H1 (cell line): ENCODE results near the gene FAM76A. TPM values are rescaled to one million over a fixed set of nuclear protein-coding genes. Genes with fewer than 3 reads are reported as not detected.

Experiments
- CTCF ChIA-PET: fragments of 300-600 bp; sonication (Branson Sonifier 250); formaldehyde crosslinking; loops from one replicate; lab custom pipeline; 2021; ENCODE audit not compliant: partially characterized antibody; lab: Charles Lee
- POLR2A ChIA-PET: fragments of 300-600 bp; sonication (Branson Sonifier 250); formaldehyde crosslinking; loops from one replicate; lab custom pipeline; 2021; ENCODE audit warnings: inconsistent platforms; ENCODE audit not compliant: partially characterized antibody; lab: Charles Lee
- DNase-seq, 2 experiments: peaks; one replicate each; pipeline versions ENCODE4 v3.0.0 to v3.0.0-alpha.2; 2010 to 2022; ENCODE audit warnings: low spot score in 2 of 2, low read depth in 1 of 2, mixed read lengths in 1 of 2
- FAIRE-seq: peaks from 2 replicates; lab custom pipeline; 2011; peaks lifted over from hg19 to GRCh38; lab: Jason Lieb, UNC
- H2AFZ ChIP-seq: 2 replicates; pipeline ENCODE4 v1.8.1; 2012; ENCODE audit warnings: low read length, inconsistent platforms
- H2AK5ac ChIP-seq: 2 replicates; pipeline ENCODE4 v1.6.1; 2013; ENCODE audit warnings: low read depth, low read length
- H2BK120ac ChIP-seq: replicated peaks from 2 replicates; pipeline ENCODE3; 2013; ENCODE audit warnings: low read depth, low read length, inconsistent platforms
- H2BK12ac ChIP-seq: 2 replicates; pipeline ENCODE4 v1.6.1; 2013; ENCODE audit warnings: low read depth, low read length
- H2BK15ac ChIP-seq: 2 replicates; pipeline ENCODE4 v1.6.1; 2013; ENCODE audit warnings: low read length
- H2BK20ac ChIP-seq: 2 replicates; pipeline ENCODE4 v1.6.1; 2013; ENCODE audit warnings: low read length
- H2BK5ac ChIP-seq: 2 replicates; pipeline ENCODE4 v1.6.1; 2013; ENCODE audit warnings: low read depth, low read length
- H3K14ac ChIP-seq: 2 replicates; pipeline ENCODE4 v1.6.1; 2013; ENCODE audit warnings: inconsistent platforms; ENCODE audit not compliant: insufficient read length
- H3K18ac ChIP-seq: 2 replicates; pipeline ENCODE4 v1.6.1; 2013; ENCODE audit warnings: low read length; ENCODE audit errors: extremely low read depth
- H3K23ac ChIP-seq: 2 replicates; pipeline ENCODE4 v1.6.1; 2013; ENCODE audit warnings: inconsistent platforms; ENCODE audit not compliant: insufficient read length
- H3K23me2 ChIP-seq: 2 replicates; pipeline ENCODE4 v1.6.1; 2013; ENCODE audit warnings: low read depth, low read length
- H3K27ac ChIP-seq: 2 replicates; pipeline ENCODE4 v1.6.1; 2011; ENCODE audit warnings: low read depth, low read length, inconsistent platforms
- H3K27me3 ChIP-seq, 4 experiments: replicated peaks in 1 of 4; 1 replicate in 1 of 4; 2 replicates in 3 of 4; pipeline versions ENCODE4 v1.6.1 to v1.8.1; 2011 to 2013; ENCODE audit warnings: low read length in 3 of 4, mild to moderate bottlenecking in 3 of 4, inconsistent platforms in 2 of 4, mixed read lengths in 2 of 4, moderate library complexity in 1 of 4; ENCODE audit not compliant: control insufficient read depth in 3 of 4, insufficient read depth in 3 of 4; ENCODE audit errors: extremely low read depth in 1 of 4
- H3K36me3 ChIP-seq, 4 experiments: 2 replicates each; pipeline versions ENCODE4 v1.6.1 to v1.8.1; 2011 to 2013; ENCODE audit warnings: mild to moderate bottlenecking in 4 of 4, low read length in 3 of 4, moderate library complexity in 2 of 4, control low read depth in 1 of 4, inconsistent platforms in 1 of 4; ENCODE audit not compliant: insufficient read depth in 4 of 4, control insufficient read depth in 2 of 4
- H3K4ac ChIP-seq: replicated peaks from 2 replicates; pipeline ENCODE3; 2013; ENCODE audit warnings: low read length, low read depth, mixed read lengths, inconsistent platforms; ENCODE audit not compliant: insufficient read length
- H3K4me1 ChIP-seq, 4 experiments: replicated peaks in 1 of 4; 1 replicate in 1 of 4; 2 replicates in 3 of 4; pipeline versions ENCODE4 v1.6.1 to v1.8.1; 2011 to 2013; ENCODE audit warnings: low read length in 3 of 4, inconsistent platforms in 2 of 4, mixed read lengths in 1 of 4; ENCODE audit not compliant: insufficient read depth in 4 of 4, control insufficient read depth in 3 of 4
- H3K4me2 ChIP-seq, 2 experiments: 2 replicates each; pipeline versions ENCODE4 v1.6.1 to v1.8.1; 2011 to 2013; ENCODE audit warnings: low read depth in 2 of 2, low read length in 2 of 2, control low read depth in 1 of 2, inconsistent platforms in 1 of 2, mild to moderate bottlenecking in 1 of 2; ENCODE audit not compliant: insufficient read depth in 1 of 2
- H3K4me3 ChIP-seq, 4 experiments: fragments of 200-600, 300-600 bp in 1 of 4; sonication (generic), shearing (Covaris generic), sonication (Bioruptor Twin) in 1 of 4; 2 replicates each; pipeline versions ENCODE4 v1.5.1 to v1.8.1; 2011 to 2016; ENCODE audit warnings: low read length in 4 of 4, low read depth in 3 of 4, control low read depth in 2 of 4, inconsistent platforms in 2 of 4, mild to moderate bottlenecking in 2 of 4, mixed read lengths in 1 of 4, moderate library complexity in 1 of 4; ENCODE audit not compliant: insufficient read depth in 2 of 4; ENCODE audit errors: extremely low read depth in 1 of 4
- H3K56ac ChIP-seq: replicated peaks from 2 replicates; pipeline ENCODE3; 2013; ENCODE audit warnings: low read depth, mild to moderate bottlenecking, mixed read lengths, low read length, inconsistent platforms; ENCODE audit not compliant: insufficient read length
- H3K79me1 ChIP-seq: 2 replicates; pipeline ENCODE4 v1.6.1; 2013; ENCODE audit warnings: low read depth, low read length, control low read depth
- H3K79me2 ChIP-seq, 2 experiments: 2 replicates each; pipeline versions ENCODE4 v1.6.1 to v1.8.1; 2012 to 2013; ENCODE audit warnings: low read length in 2 of 2, mild to moderate bottlenecking in 2 of 2, inconsistent platforms in 1 of 2; ENCODE audit not compliant: insufficient read depth in 2 of 2, control insufficient read depth in 1 of 2
- H3K9ac ChIP-seq, 4 experiments: replicated peaks in 1 of 4; 1 replicate in 1 of 4; 2 replicates in 3 of 4; pipeline versions ENCODE4 v1.6.1 to v1.8.1; 2011 to 2013; ENCODE audit warnings: low read depth in 3 of 4, low read length in 3 of 4, control low read depth in 2 of 4, mild to moderate bottlenecking in 2 of 4, moderate library complexity in 2 of 4, inconsistent platforms in 1 of 4; ENCODE audit errors: extremely low read depth in 1 of 4
- H3K9me3 ChIP-seq, 2 experiments: 2 replicates each; pipeline versions ENCODE4 v1.6.1 to v1.8.1; 2012 to 2013; ENCODE audit warnings: mild to moderate bottlenecking in 2 of 2, moderate library complexity in 2 of 2, control low read depth in 1 of 2, inconsistent platforms in 1 of 2, low read depth in 1 of 2, low read length in 1 of 2, mixed read lengths in 1 of 2; ENCODE audit not compliant: insufficient read depth in 2 of 2
- H4K20me1 ChIP-seq, 2 experiments: replicated peaks in 1 of 2; 2 replicates each; pipeline versions ENCODE3 to v1.8.1; 2011 to 2013; ENCODE audit warnings: inconsistent platforms in 2 of 2, low read length in 2 of 2, mild to moderate bottlenecking in 1 of 2; ENCODE audit not compliant: insufficient read depth in 2 of 2, control insufficient read depth in 1 of 2
- H4K5ac ChIP-seq: 2 replicates; pipeline ENCODE4 v1.6.1; 2013; ENCODE audit warnings: low read length, low read depth, mixed read lengths, inconsistent platforms; ENCODE audit not compliant: insufficient read length
- H4K8ac ChIP-seq: 2 replicates; pipeline ENCODE4 v1.8.0; 2013; ENCODE audit warnings: mild to moderate bottlenecking, moderate library complexity, low read length, inconsistent platforms; ENCODE audit not compliant: insufficient read depth; ENCODE audit errors: extremely low read depth
- H4K91ac ChIP-seq: replicated peaks from 2 replicates; pipeline ENCODE3; 2013; ENCODE audit warnings: low read length, mixed read lengths, inconsistent platforms; ENCODE audit not compliant: insufficient read length
- BRCA1 ChIP-seq: IDR thresholded peaks from 2 replicates; pipeline ENCODE4 v1.6.1; 2012; ENCODE audit warnings: low read depth, low read length, improper control_type of control experiment
- CBX8 ChIP-seq: fragments of 300-800, 300-1000 bp; sonication (generic); IDR thresholded peaks from 2 replicates; pipeline ENCODE4 v1.7.1; 2016; ENCODE audit warnings: low read depth, low read length, borderline replicate concordance
- EGR1 ChIP-seq: IDR thresholded peaks from 2 replicates; pipeline ENCODE4 v1.6.1; 2011; ENCODE audit warnings: low read depth, low read length, borderline replicate concordance
- GTF2F1 ChIP-seq: IDR thresholded peaks from 2 replicates; pipeline ENCODE4 v1.6.1; 2012; ENCODE audit warnings: low read depth, low read length, improper control_type of control experiment, borderline replicate concordance
- HDAC6 ChIP-seq: IDR thresholded peaks from one replicate; pipeline ENCODE4 v1.7.1; 2012; ENCODE audit warnings: low read depth, mild to moderate bottlenecking, inconsistent platforms, low read length, moderate library complexity
- KDM1A ChIP-seq: fragments of 200-600, 300-600 bp; sonication (generic); IDR thresholded peaks from 2 replicates; pipeline ENCODE4 v1.7.1; 2016; ENCODE audit warnings: mild to moderate bottlenecking, low read length, borderline replicate concordance
- NRF1 ChIP-seq: IDR thresholded peaks from 2 replicates; pipeline ENCODE4 v1.6.1; 2011; ENCODE audit warnings: mild to moderate bottlenecking, low read depth, low read length, improper control_type of control experiment
- POLR2AphosphoS5 ChIP-seq: IDR thresholded peaks from 2 replicates; pipeline ENCODE4 v1.6.1; 2011; ENCODE audit warnings: low read depth, low read length
- SIN3A ChIP-seq, 2 experiments: IDR thresholded peaks in 1 of 2; conservative IDR thresholded peaks in 1 of 2; 2 replicates each; pipeline ENCODE4 v1.6.1; 2011 to 2012; ENCODE audit warnings: low read length in 2 of 2, improper control_type of control experiment in 1 of 2, low read depth in 1 of 2, mild to moderate bottlenecking in 1 of 2
- SRF ChIP-seq: IDR thresholded peaks from 2 replicates; pipeline ENCODE4 v1.6.1; 2011; ENCODE audit warnings: mild to moderate bottlenecking, low read depth, low read length, moderate library complexity
- TEAD4 ChIP-seq: IDR thresholded peaks from 2 replicates; pipeline ENCODE4 v1.6.1; 2012; ENCODE audit warnings: low read depth, low read length, inconsistent platforms, mixed read lengths
- WGBS, 2 experiments: shearing (Covaris generic) in 1 of 2; methylation state at CpG; one replicate each; pipeline versions ENCODE4 v1.1.6 to v1.1.7; 2013 to 2015; ENCODE audit warnings: low lambda C conversion rate in 2 of 2, mixed read lengths in 2 of 2, inconsistent platforms in 1 of 2, low coverage in 1 of 2, missing lambda C conversion rate in 1 of 2; ENCODE audit not compliant: insufficient replicate concordance in 2 of 2, insufficient coverage in 1 of 2, insufficient read length in 1 of 2; ENCODE audit errors: extremely low coverage in 1 of 2, missing lambda C conversion rate in 1 of 2; 5-methylcytosine and 5-hydroxymethylcytosine counted together
- polyA plus RNA-seq, 7 experiments: library from polyadenylated mRNA; depleted of rRNA in 3 of 7; stranded (reverse) in 5 of 7; unstranded in 2 of 7; fragments of >200 nt in 5 of 7; fragments of 200-250 nt in 2 of 7; gene quantifications; 1 replicate in 5 of 7; 2 replicates in 1 of 7; 4 replicates in 1 of 7; pipeline versions ENCODE4 v1.2.1 to v1.2.3, GENCODE V29; 2011 to 2013; ENCODE audit warnings: missing spikeins in 2 of 7, mixed read lengths in 2 of 7
- total RNA-seq: library from RNA; stranded (reverse); fragmentation: NEBNext Ultra II Directional; extraction: Animal tissue kit (Norgen Biotek cat#: 25700); gene quantifications from 2 replicates; pipeline ENCODE4 v1.2.1, GENCODE V29; 2021
- TF ChIP-seq, protein P1 (sequence below): IDR thresholded peaks from 2 replicates; pipeline ENCODE4 v1.6.1; 2011; ENCODE audit warnings: low read depth, mild to moderate bottlenecking, low read length; ENCODE audit not compliant: insufficient read depth

FAM76A gene
- total and polyA plus RNA-seq, 2 of the 8 experiments (the other 6 are each of a cell fraction or from before 2014, with no cell fraction given): 3.4 to 16.2 TPM

GRCh38 chr1:27689423-27690173 lies 36.2 kb upstream of the FAM76A start:
- H2BK12ac ChIP-seq: no peak overlapping the region
- H3K14ac ChIP-seq: no peak overlapping the region
- peak overlapping the region; percentile 79 for H4K91ac ChIP-seq
- peak overlapping the region in 1 of 2 experiments; percentile 10; a peak in 2 of 4 replicates for H3K4me2 ChIP-seq
- H4K8ac ChIP-seq: peak overlapping the region; percentile 75; the same call in 1 of the 2 replicates
- ChIA-PET POLR2A (interaction anchor here (0.6 kb wide), 1 partner anchor 221 kb away, joined by 3 read pairs; no protein-coding TSS in a partner anchor), CTCF (interaction anchor here (0.5 to 1.3 kb wide), 6 partner anchors 8 to 703 kb away, joined by 3 to 6 read pairs (median 4); no protein-coding TSS in a partner anchor)
- no peak overlapping the region for H2BK15ac ChIP-seq
- H3K18ac ChIP-seq: no peak overlapping the region
- H2BK5ac ChIP-seq: no peak overlapping the region
- DNase-seq (no peak), FAIRE-seq (no peak)
- no peaks in the 10 kb centered on the region for H3K79me2 ChIP-seq
- no peaks in the 10 kb centered on the region for H3K23me2 ChIP-seq
- H3K56ac ChIP-seq: no peak overlapping the region
- no peaks in the 10 kb centered on the region for H3K36me3 ChIP-seq
- H3K9me3 ChIP-seq: peaks cover 0 to 5% of the 10 kb centered on the region in 2 experiments; a peak in 1 of 4 replicates
- no peak overlapping the region; a peak in 1 of 7 replicates for H3K9ac ChIP-seq
- H3K23ac ChIP-seq: no peak overlapping the region
- WGBS, 2 experiments: 85% methylated on average over 4 of the region's 4 CpGs; no CpG with 5 or more reads in 1 of the 2 experiments
- no peaks in the 10 kb centered on the region for H3K27me3 ChIP-seq
- H2AK5ac ChIP-seq: no peak overlapping the region
- no peak overlapping the region for H4K5ac ChIP-seq
- H3K4me1 ChIP-seq: peaks cover 4 to 11% (median 8%) of the 10 kb centered on the region in 4 experiments
- no peak overlapping the region for H3K4me3 ChIP-seq
- H2AFZ ChIP-seq: peak overlapping the region; percentile 28; the same call in 1 of the 2 replicates
- no peaks in the 10 kb centered on the region for H4K20me1 ChIP-seq
- 0 out of 2 replicates have a peak overlapping the region, but pooled peaks have one; percentile 95 for H2BK20ac ChIP-seq
- H3K27ac ChIP-seq: no peak overlapping the region
- no peaks in the 10 kb centered on the region for H3K79me1 ChIP-seq
- H3K4ac ChIP-seq: peak overlapping the region; percentile 17
- H2BK120ac ChIP-seq: peak overlapping the region; percentile 73
- TF ChIP-seq HDAC6: no peak
- no peak for TF ChIP-seq SIN3A (conservative IDR thresholded peaks at IDR 0.05 in 1 of 2, IDR thresholded peaks at IDR 0.05 in 1 of 2; ENCODE audit: low read depth in 1 of 2, low read length in 2 of 2)
- no peak for TF ChIP-seq BRCA1
- TF ChIP-seq SRF: no peak
- TF ChIP-seq GTF2F1: no peak
- TF ChIP-seq NRF1: no peak
- no peak for TF ChIP-seq KDM1A
- TF ChIP-seq EGR1: no peak
- TF ChIP-seq CBX8: no peak
- no peak for TF ChIP-seq POLR2AphosphoS5
- TF ChIP-seq, protein P1, sequence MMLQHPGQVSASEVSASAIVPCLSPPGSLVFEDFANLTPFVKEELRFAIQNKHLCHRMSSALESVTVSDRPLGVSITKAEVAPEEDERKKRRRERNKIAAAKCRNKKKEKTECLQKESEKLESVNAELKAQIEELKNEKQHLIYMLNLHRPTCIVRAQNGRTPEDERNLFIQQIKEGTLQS: no peak
- TF ChIP-seq TEAD4: no peak
